ENCODE measurements around the gene SLC45A3.

Gene SLC45A3

GRCh38 chr1:205711105-205712048 is 31.1 kb upstream of the SLC45A3 start:
- no peaks in the 10 kb centered on the region for H3K27me3 ChIP-seq (ENCODE audit: control insufficient read depth in 1 of 2, insufficient read depth in 2 of 2, low read length in 2 of 2)
- H3K4me1 ChIP-seq (ENCODE audit: insufficient read depth, low read length) = peaks cover 9% of the 10 kb centered on the region
- H3K9ac ChIP-seq (ENCODE audit: low read length) = no peak overlapping the region
- no peak overlapping the region for H3K4me3 ChIP-seq (ENCODE audit: low read depth in 1 of 2, low read length in 2 of 2)
- H3K36me3 ChIP-seq (ENCODE audit: insufficient read depth, low read length) = peaks cover 18% of the 10 kb centered on the region
- H3K9me3 ChIP-seq (ENCODE audit: low read length) = no peaks in the 10 kb centered on the region
- peak overlapping the region; percentile 32 for H3K27ac ChIP-seq (ENCODE audit: low read depth, low read length)

- Histone ChIP-seq H3K4me1 (ENCODE audit: insufficient read depth, low read length) (peaks cover 9% of the 10 kb centered on the region), H3K9me3 (ENCODE audit: low read length) (no peaks in the 10 kb centered on the region), H3K36me3 (ENCODE audit: insufficient read depth, low read length) (peaks cover 8% of the 10 kb centered on the region), H3K4me3 (ENCODE audit: low read depth in 1 of 2, low read length in 2 of 2) (no peak overlapping the region), H3K27ac (ENCODE audit: low read depth, low read length) (no peak overlapping the region), H3K27me3 (ENCODE audit: control insufficient read depth in 1 of 2, insufficient read depth in 2 of 2, low read length in 2 of 2) (no peaks in the 10 kb centered on the region), H3K9ac (ENCODE audit: low read length) (no peak overlapping the region)
Observed at GRCh38 chr1:205710201-205711062, 30.1 kb upstream of the SLC45A3 start.

GRCh38 chr1:205709640-205710039 is 29.3 kb upstream of the SLC45A3 start:
- H3K27me3 ChIP-seq (ENCODE audit: control insufficient read depth in 1 of 2, insufficient read depth in 2 of 2, low read length in 2 of 2) = no peaks in the 10 kb centered on the region
- H3K27ac ChIP-seq (ENCODE audit: low read depth, low read length) = no peak overlapping the region

GRCh38 chr1:205709059-205709398 is 28.7 kb upstream of the SLC45A3 start:
- Histone ChIP-seq H3K9me3 (ENCODE audit: low read length) (no peaks in the 10 kb centered on the region), H3K27ac (ENCODE audit: low read depth, low read length) (no peak overlapping the region), H3K4me3 (ENCODE audit: low read depth in 1 of 2, low read length in 2 of 2) (no peak overlapping the region), H3K9ac (ENCODE audit: low read length) (no peak overlapping the region), H3K4me1 (ENCODE audit: insufficient read depth, low read length) (peaks cover 9% of the 10 kb centered on the region), H3K27me3 (ENCODE audit: control insufficient read depth in 1 of 2, insufficient read depth in 2 of 2, low read length in 2 of 2) (no peaks in the 10 kb centered on the region), H3K36me3 (ENCODE audit: insufficient read depth, low read length) (peaks cover 7% of the 10 kb centered on the region)

More at GRCh38 chr1:205709640-205710039, 29.3 kb upstream of the SLC45A3 start:
- Histone ChIP-seq H3K4me3 (ENCODE audit: low read depth in 1 of 2, low read length in 2 of 2) (no peak overlapping the region), H3K9me3 (ENCODE audit: low read length) (no peaks in the 10 kb centered on the region), H3K4me1 (ENCODE audit: insufficient read depth, low read length) (peaks cover 9% of the 10 kb centered on the region), H3K36me3 (ENCODE audit: insufficient read depth, low read length) (peaks cover 5% of the 10 kb centered on the region), H3K9ac (ENCODE audit: low read length) (no peak overlapping the region)

GRCh38 chr1:205706601-205707502 is 26.5 kb upstream of the SLC45A3 start:
- no peak overlapping the region for H3K4me3 ChIP-seq (ENCODE audit: low read depth in 1 of 2, low read length in 2 of 2)
- no peak overlapping the region for H3K27ac ChIP-seq (ENCODE audit: low read depth, low read length)
- H3K36me3 ChIP-seq (ENCODE audit: insufficient read depth, low read length) = peaks cover 8% of the 10 kb centered on the region
- no peaks in the 10 kb centered on the region for H3K27me3 ChIP-seq (ENCODE audit: control insufficient read depth in 1 of 2, insufficient read depth in 2 of 2, low read length in 2 of 2)
- no peak overlapping the region for H3K9ac ChIP-seq (ENCODE audit: low read length)
- no peaks in the 10 kb centered on the region for H3K9me3 ChIP-seq (ENCODE audit: low read length)
- peaks cover 5% of the 10 kb centered on the region for H3K4me1 ChIP-seq (ENCODE audit: insufficient read depth, low read length)

GRCh38 chr1:205704903-205705302 is 24.6 kb upstream of the SLC45A3 start:
- Histone ChIP-seq H3K27me3 (ENCODE audit: control insufficient read depth in 1 of 2, insufficient read depth in 2 of 2, low read length in 2 of 2) (no peaks in the 10 kb centered on the region), H3K36me3 (ENCODE audit: insufficient read depth, low read length) (peaks cover 4% of the 10 kb centered on the region), H3K9ac (ENCODE audit: low read length) (no peak overlapping the region), H3K4me1 (ENCODE audit: insufficient read depth, low read length) (no peaks in the 10 kb centered on the region), H3K9me3 (ENCODE audit: low read length) (no peaks in the 10 kb centered on the region), H3K27ac (ENCODE audit: low read depth, low read length) (no peak overlapping the region), H3K4me3 (ENCODE audit: low read depth in 1 of 2, low read length in 2 of 2) (no peak overlapping the region)

GRCh38 chr1:205703072-205703471 is 22.8 kb upstream of the SLC45A3 start:
- no peak overlapping the region for H3K27ac ChIP-seq (ENCODE audit: low read depth, low read length)
- no peaks in the 10 kb centered on the region for H3K4me1 ChIP-seq (ENCODE audit: insufficient read depth, low read length)
- H3K4me3 ChIP-seq (ENCODE audit: low read depth in 1 of 2, low read length in 2 of 2) = no peak overlapping the region

GRCh38 chr1:205701891-205702290 is 21.6 kb upstream of the SLC45A3 start:
- H3K9me3 ChIP-seq (ENCODE audit: low read length) = no peaks in the 10 kb centered on the region
- H3K27me3 ChIP-seq (ENCODE audit: control insufficient read depth in 1 of 2, insufficient read depth in 2 of 2, low read length in 2 of 2) = no peaks in the 10 kb centered on the region
- no peak overlapping the region for H3K4me3 ChIP-seq (ENCODE audit: low read depth in 1 of 2, low read length in 2 of 2)
- no peaks in the 10 kb centered on the region for H3K4me1 ChIP-seq (ENCODE audit: insufficient read depth, low read length)
- peaks cover 4% of the 10 kb centered on the region for H3K36me3 ChIP-seq (ENCODE audit: insufficient read depth, low read length)
- H3K9ac ChIP-seq (ENCODE audit: low read length) = no peak overlapping the region
- H3K27ac ChIP-seq (ENCODE audit: low read depth, low read length) = no peak overlapping the region

More at GRCh38 chr1:205703072-205703471, 22.8 kb upstream of the SLC45A3 start:
- no peaks in the 10 kb centered on the region for H3K9me3 ChIP-seq (ENCODE audit: low read length)
- no peak overlapping the region for H3K9ac ChIP-seq (ENCODE audit: low read length)
- H3K36me3 ChIP-seq (ENCODE audit: insufficient read depth, low read length) = peaks cover 4% of the 10 kb centered on the region
- H3K27me3 ChIP-seq (ENCODE audit: control insufficient read depth in 1 of 2, insufficient read depth in 2 of 2, low read length in 2 of 2) = no peaks in the 10 kb centered on the region

- H3K9me3 ChIP-seq (ENCODE audit: low read length) = no peaks in the 10 kb centered on the region
- H3K27ac ChIP-seq (ENCODE audit: low read depth, low read length) = no peak overlapping the region
- H3K9ac ChIP-seq (ENCODE audit: low read length) = no peak overlapping the region
- H3K4me3 ChIP-seq (ENCODE audit: low read depth in 1 of 2, low read length in 2 of 2) = no peak overlapping the region
- H3K4me1 ChIP-seq (ENCODE audit: insufficient read depth, low read length) = no peaks in the 10 kb centered on the region
- H3K36me3 ChIP-seq (ENCODE audit: insufficient read depth, low read length) = peaks cover 4% of the 10 kb centered on the region
- H3K27me3 ChIP-seq (ENCODE audit: control insufficient read depth in 1 of 2, insufficient read depth in 2 of 2, low read length in 2 of 2) = no peaks in the 10 kb centered on the region
Observed at GRCh38 chr1:205701420-205701819, 21.1 kb upstream of the SLC45A3 start.

GRCh38 chr1:205700865-205701401 is 20.6 kb upstream of the SLC45A3 start:
- peaks cover 4% of the 10 kb centered on the region for H3K36me3 ChIP-seq (ENCODE audit: insufficient read depth, low read length)
- H3K27ac ChIP-seq (ENCODE audit: low read depth, low read length) = no peak overlapping the region
- no peaks in the 10 kb centered on the region for H3K27me3 ChIP-seq (ENCODE audit: control insufficient read depth in 1 of 2, insufficient read depth in 2 of 2, low read length in 2 of 2)
- H3K4me3 ChIP-seq (ENCODE audit: low read depth in 1 of 2, low read length in 2 of 2) = no peak overlapping the region
- no peaks in the 10 kb centered on the region for H3K4me1 ChIP-seq (ENCODE audit: insufficient read depth, low read length)
- no peak overlapping the region for H3K9ac ChIP-seq (ENCODE audit: low read length)
- no peaks in the 10 kb centered on the region for H3K9me3 ChIP-seq (ENCODE audit: low read length)
